Measurements from ENCODE around the gene ANXA4.

Gene ANXA4

GRCh38 chr2:69741575-69742321, at the start of gene ANXA4:
ANXA4 (plus strand) TSS chr2:69742134; CDS start chr2:69781566, 39,432 bp downstream.
- peak within 1 kb of the TSS; percentile 67 for H3K4me3 ChIP-seq (ENCODE audit: low read depth, low read length)
- DNase-seq (ENCODE audit: low read depth), result no peak
- no peak for TF ChIP-seq CTCF (IDR thresholded peaks at IDR 0.05; ENCODE audit: control insufficient read depth, extremely low read depth, insufficient read depth)

- no peak overlapping the region for H3K4me3 ChIP-seq (ENCODE audit: low read depth, low read length)
- DNase-seq (ENCODE audit: low read depth), result no peak
- TF ChIP-seq CTCF (IDR thresholded peaks at IDR 0.05; ENCODE audit: control insufficient read depth, extremely low read depth, insufficient read depth), result no peak
Observed at GRCh38 chr2:69692424-69692823, 49.5 kb upstream of the ANXA4 start.

- no peak overlapping the region for H3K4me3 ChIP-seq (ENCODE audit: low read depth, low read length)
- TF ChIP-seq CTCF (IDR thresholded peaks at IDR 0.05; ENCODE audit: control insufficient read depth, extremely low read depth, insufficient read depth), result no peak
- DNase-seq (ENCODE audit: low read depth), result no peak
Observed at GRCh38 chr2:69693059-69693774, 48.7 kb upstream of the ANXA4 start.

- no peak overlapping the region for H3K4me3 ChIP-seq (ENCODE audit: low read depth, low read length)
- DNase-seq (ENCODE audit: low read depth), result no peak
- no peak for TF ChIP-seq CTCF (IDR thresholded peaks at IDR 0.05; ENCODE audit: control insufficient read depth, extremely low read depth, insufficient read depth)
Observed at GRCh38 chr2:69693775-69694450, 48.0 kb upstream of the ANXA4 start.

- H3K4me3 ChIP-seq (ENCODE audit: low read depth, low read length), result no peak overlapping the region
- no peak for DNase-seq (ENCODE audit: low read depth)
Observed at GRCh38 chr2:69694894-69695849, 46.8 kb upstream of the ANXA4 start.

More at GRCh38 chr2:69694894-69695849, 46.8 kb upstream of the ANXA4 start:
- TF ChIP-seq CTCF (IDR thresholded peaks at IDR 0.05; ENCODE audit: control insufficient read depth, extremely low read depth, insufficient read depth), result no peak
